GM15510 (cell line): ENCODE measurements around the gene RFNG.

ENCODE experiments used
- POLR2A ChIP-seq: IDR thresholded peaks from 3 replicates; pipeline ENCODE4 v1.6.1; 2011; ENCODE audit warnings: borderline replicate concordance; ENCODE audit not compliant: insufficient read length; ENCODE audit errors: extremely low read depth

RFNG gene

DNA sequence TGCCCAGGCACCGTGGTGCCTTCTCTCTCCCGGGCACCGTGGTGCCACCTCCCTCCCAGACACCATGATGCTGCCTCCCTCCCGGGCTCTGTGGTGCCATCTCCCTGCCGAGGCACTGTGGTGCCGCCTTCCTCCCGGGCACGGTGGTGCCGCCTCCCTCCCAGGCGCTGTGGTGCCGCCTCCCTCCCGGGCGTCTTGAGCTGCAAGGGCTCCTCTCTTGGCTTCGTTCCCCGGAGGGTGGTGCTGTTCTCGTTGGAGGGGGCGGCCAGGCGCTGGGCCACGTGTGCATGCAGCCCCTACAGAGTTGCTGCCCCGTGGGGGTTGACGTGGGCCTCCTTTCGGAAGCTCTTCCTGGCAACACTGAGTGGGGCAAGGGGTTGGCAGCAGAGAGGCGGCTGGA, 37.2 kb downstream of the RFNG start:
- no peak for TF ChIP-seq POLR2A

DNA sequence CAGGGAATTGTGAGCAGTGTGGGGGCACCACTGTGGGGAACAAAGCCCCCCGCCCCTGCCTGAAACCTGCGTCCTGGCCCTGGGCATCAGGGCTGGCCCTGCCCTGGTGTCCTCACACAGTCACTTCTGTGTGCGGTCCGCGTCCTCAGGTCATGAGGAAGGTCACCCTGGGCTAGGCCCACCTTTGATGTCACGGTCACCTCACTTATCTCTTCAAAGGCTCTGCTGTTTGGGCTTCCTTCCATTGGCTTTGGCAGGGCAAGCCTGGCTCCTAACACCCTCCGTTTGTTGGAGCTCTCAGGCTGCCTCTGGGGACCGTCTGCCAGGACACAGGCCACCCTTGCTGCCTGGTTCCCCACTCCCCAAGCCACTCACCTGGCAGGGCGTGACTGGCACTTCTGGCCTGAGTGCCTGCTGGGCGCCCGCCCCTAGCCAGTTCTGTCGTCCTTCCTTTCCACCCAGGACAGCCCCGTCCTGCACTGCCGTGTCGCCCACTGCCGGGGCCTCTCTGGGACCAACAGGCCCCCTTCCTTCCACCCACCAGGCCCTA, 37.8 kb downstream of the RFNG start:
- no peak for TF ChIP-seq POLR2A

DNA sequence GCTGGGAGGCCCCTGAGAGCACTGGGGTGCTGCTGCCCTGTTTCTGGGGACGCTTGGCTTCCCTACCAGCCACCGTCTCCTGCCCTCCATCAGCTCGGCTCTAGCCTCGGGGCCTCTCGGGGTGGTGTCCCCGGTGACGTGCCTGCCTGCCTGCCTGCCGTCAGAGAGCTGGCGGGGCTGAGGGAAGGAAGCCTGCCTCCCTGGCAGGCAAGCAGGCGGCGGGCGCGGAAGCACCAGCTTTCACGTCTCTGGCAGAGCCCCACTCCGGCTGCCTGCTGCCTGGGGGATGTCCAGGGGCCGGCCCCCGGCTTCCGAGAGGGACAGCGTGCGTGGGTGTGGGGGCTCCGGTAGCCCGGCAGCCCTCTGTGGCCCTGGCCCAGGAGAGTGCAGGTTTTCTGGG, 38.3 kb downstream of the RFNG start:
- TF ChIP-seq POLR2A = no peak

DNA sequence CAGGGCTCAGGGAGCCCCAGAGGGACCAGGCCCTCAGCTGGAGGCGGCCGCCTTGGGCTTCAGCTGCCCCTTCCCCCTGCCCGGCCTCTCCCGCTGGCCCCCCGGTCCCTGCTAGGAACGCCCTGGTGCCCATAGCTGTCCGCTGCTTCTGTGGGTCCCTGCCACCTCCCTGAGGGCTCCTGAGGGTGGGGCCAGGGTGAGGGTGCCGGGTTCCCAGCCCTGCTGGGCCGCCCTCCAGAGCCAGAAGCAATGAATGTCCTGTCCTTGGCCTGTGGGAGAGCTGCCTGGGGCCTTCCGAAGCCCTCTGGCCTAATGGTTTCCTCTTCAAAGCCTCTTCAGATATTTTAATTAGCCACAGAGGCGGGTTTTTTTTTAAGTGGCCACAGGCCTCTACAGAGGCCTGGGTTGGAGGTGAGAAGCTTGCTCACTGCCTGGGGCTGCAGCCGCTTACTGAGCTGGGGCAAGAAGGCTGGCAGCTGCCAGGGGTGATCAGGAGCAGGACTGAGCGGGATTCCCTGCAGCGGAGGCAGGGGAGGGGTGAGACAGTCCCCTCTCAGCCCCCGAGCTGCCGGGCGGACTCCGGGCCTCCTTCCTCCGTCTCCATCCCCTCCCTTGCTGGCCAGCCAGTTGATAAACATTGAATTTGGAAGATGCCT, 38.8 kb downstream of the RFNG start:
- no peak for TF ChIP-seq POLR2A

DNA sequence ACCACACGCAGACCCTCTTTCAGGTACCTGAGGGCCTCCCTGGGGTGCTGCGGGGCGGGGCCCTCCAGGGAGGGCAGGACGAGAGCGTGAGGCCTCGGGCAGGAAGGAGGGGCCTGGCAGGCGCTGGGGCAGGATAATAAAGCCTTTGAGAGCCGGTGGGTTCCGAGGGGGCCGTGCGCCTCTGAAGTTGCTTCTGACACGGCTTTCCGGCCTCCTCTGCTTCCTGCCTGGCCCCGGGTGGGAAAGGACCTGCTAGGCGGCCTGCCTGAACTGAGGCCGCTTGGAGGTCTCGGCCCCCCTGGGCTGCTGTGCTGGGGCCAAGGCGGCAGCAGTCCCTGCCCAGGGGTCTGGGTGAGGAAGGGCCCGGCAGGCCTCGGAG, 39.4 kb downstream of the RFNG start:
- TF ChIP-seq POLR2A = no peak

DNA sequence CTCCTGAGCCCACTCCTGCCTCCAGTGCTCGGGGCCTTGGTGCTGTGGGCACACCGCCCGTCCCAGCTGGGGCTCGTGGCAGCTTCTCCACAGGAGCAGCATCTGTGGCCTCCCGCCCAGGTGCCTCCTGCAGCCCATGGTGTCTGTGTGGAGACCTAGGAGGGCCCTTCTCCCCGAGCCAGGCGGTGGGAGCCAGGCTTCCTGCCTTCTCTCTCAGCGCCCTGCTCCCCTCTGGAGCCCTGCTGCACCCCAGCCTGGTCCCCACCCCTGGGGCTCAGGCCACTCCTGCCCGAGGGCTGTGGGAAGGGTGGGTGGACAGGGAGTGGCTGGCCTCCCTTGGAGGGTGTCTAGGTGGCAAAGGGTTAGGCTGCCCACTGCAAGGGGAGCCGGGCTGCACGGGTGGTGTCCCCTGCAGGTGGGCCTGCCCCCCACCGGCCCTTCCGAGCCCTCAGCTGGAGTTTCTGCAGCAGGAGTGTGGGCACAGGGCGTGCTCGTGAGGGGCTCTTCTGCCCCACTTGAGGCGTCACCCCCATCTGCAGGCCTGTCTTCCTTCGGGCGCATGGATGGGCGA, 39.9 kb downstream of the RFNG start:
- TF ChIP-seq POLR2A = no peak

DNA sequence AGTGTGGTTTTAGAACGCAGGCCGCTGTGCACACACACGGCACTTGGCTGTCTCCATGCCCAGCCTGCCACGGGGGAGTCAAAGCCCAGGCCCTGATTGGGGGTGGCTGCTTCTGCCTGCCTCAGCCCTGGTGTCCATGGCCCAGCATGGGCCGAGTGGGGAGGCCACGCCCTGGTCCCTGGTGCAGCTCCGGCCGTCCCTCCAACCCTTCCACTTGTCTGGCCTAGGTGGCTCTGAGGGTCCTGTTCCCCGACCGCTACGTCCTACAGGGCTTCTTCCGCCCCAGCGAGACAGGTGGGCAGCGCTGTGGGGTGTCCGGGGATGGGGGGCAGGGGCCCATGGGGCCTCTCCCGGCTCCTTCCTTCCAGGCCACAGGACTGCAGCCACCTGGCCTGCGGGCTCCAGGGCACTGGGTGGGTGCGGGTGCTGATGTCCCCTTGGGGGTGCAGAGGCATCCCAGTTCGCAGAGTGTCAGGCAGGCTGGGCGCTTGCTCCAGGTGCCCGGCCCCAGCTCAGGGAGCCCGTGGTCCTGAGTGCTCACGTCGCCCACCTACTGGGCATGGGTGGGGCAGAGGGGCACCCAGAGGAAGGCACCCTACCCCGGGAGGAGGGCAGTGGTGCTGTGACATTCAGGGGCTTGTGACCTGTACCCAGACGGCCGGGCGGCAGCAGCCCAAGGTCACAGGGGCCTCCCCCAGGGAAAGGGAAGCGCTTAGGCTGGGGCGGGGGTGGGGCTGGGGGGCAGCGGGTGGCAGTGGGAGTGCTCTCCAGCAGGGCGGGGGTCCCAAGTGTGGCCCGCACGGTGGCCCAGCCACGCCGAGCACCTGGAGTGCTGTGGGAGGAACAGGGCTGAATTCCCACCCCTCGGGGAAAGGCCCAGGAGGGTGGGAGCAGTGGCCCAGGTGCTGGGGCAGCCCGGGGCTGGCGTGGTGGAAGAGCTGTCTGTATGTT, 40.8 kb downstream of the RFNG start:
- no peak for TF ChIP-seq POLR2A

DNA sequence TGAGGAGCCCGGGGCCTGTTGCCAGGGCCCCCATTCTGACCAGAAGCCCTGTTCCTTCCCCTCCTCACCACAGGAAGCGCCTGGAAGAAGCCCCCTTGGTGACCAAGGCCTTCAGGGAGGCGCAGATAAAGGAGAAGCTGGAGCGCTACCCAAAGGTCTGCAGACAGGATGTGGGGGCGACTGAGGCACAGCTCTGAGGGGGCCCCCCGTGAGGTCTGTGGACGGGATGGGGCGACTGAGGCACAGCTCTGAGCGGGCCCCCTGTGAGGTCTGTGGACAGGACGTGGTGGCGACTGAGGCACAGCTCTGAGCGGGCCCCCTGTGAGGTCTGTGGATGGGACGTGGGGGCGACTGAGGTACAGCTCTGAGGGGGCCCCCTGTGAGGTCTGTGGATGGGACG, 42.2 kb downstream of the RFNG start:
- TF ChIP-seq POLR2A = no peak

DNA sequence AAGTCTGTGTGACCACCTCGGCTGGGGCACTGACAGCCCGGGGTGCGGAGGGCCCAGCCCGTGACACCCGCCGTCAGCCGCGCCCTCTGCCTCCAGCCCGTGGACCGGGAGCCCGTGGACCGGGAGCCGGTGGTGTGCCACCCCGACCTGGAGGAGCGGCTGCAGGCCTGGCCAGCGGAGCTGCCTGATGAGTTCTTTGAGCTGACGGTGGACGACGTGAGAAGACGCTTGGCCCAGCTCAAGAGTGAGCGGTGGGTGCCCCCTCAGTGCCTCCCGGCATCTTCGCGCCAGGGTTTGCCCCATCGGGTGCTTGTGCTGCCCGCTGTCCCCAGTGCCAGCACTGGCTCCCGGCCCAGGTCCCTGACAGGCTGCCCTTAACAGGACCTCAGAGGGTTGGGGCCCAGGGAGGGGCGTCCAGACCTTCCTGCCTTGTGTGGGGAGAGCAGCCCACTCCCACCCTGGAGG, 42.6 kb downstream of the RFNG start:
- no peak for TF ChIP-seq POLR2A

DNA sequence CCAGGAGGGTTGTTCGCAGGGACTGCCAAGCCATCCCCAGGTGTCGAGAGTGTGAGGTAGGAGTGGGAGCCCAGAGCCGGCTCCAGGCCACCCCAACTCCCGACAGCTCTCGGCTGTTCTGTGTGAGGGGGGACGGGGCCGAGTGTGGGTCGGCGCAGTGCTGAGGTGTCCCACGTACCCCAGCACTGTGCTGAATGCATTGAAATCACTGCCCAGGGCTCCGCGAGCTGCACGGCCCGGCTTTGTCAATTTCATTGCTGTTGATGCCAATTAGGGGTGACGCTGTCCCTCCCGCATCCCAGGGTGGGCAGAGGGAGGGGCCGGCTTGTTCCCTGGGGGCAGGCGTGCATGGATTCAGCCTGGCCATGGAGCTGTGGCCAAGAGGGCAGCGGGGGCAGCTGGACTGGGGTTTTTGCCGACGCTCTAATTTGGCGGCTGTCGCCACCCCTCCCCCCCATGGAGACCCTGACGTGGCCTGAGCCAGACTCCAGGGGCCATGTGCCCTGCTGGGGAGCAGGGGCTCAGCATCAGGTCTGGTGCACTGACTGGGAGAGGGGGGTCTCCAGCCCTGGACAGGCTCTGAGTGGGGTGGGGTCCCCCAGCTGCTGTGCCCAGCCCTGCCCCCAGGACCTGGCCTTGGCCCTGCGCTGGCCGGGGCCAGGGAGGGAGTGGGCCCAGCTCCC, 43.2 kb downstream of the RFNG start:
- no peak for TF ChIP-seq POLR2A

DNA sequence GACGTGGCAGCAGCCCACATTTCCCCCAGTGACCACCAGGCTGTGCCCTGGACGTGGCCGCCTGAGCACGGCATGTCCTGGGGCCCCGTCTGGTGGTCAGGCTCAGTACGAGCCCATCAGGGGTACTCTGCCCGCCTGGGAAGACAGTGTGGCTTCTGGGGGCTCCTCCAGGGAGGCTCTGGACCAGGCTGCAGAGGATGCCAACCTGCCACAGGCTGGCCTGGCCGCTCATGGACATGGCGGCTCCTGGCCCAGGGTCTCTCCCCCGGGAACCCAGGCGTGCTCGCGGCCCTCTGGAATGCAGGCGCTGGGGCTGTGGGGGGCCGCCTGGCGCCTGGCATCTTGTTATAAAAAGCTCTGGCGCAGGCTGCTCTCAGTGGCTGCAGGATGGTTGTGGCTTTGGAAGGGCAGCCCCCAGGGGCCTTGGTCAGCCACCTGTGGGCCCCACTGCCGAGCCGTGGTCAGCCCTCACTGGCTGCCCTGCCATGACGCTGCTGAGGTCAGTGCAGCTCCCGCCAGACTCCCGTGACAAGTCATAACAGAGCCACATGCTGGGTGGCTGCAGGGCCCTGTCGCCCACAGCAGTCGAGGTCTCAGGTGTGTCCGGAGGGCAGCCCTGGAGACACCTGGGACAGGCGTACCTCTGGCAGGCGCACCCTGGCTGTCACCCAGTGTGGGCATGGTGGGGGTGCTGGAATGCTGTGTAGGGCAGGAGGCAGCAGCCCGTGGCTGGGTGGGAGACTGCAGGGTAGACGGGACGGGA, 43.9 kb downstream of the RFNG start:
- no peak for TF ChIP-seq POLR2A

DNA sequence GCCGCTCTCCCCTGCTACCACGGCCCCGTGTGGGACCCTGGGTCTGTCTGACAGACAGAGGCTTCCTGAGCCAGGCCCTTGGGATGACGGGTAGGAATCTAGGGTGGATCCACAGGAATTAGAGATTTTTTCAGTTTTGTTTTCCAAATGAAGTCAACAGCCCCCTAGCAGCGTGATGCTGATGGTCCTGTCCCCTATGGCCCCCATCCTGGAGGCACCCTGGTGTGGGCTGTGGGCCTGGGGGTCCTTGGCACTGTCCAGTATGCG, 44.5 kb downstream of the RFNG start:
- no peak for TF ChIP-seq POLR2A

DNA sequence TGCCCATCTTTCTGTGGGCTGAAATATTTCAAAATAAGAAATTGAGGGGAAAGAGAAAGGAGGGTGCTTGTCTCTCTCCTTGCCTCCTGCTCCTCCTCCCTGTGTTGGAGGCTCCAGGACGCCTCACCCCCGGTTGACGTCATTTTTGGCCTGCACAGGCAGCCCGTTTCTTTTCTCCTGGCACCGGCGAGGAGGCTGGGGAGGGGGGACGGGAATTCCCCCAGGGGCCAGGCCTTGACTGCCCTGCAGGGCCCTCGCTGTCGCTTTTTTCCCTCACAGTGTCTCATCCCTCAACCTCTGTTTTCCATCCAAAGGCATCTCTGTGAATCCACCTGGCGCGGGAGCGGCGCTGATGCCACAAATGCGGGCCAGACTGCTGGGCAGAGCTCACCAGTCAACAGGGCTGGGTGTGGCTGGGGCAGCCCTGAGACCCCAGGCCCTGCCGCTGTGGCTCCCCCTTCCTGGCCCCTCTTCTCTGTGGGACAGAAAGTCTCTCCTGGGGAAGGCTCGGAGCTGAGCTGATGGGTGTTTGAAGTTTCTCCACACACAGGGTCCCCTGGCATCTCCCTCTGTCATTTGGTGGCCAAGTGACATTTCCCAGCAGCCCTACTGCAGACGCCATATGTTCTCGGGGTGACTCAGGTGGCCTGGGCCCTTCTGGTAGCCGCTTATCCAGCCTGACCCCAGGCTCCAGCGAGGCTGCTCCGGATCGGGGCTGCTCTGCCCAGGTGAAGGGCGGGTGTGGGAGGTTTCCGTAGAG, 45.0 kb downstream of the RFNG start:
- TF ChIP-seq POLR2A = no peak
